Activated naive CD4-positive, alpha-beta T cell treated with anti-CD3 and anti-CD28 coated beads, Interleukin-2, amount 50 U/mL, for 72 hours (primary cell): ENCODE data around the gene PTPRD. TPM values are rescaled to one million over a fixed set of nuclear protein-coding genes. Genes with fewer than 3 reads are reported as not detected.

Experiments
- ATAC-seq, 2 donors: fragments of 150-1000 bp; cut with Tn5 transposase; 2 replicates each; pipeline ENCODE4 v1.10.0; 2021; ENCODE audit warnings: mild to moderate bottlenecking in 2 of 2, moderate library complexity in 2 of 2
- DNase-seq, 2 donors: peaks; one replicate each; pipeline ENCODE4 v3.0.0; 2021 to 2022; ENCODE audit warnings: low spot score in 2 of 2
- H3K27ac Mint-ChIP-seq, 2 donors: one replicate each; pipeline ENCODE4 v1.8.0; 2022; ENCODE audit warnings: mild to moderate bottlenecking in 2 of 2, mixed read lengths in 2 of 2
- H3K36me3 Mint-ChIP-seq, 2 donors: one replicate each; pipeline ENCODE4 v1.8.0; 2022; ENCODE audit warnings: mixed read lengths in 2 of 2
- H3K9me3 Mint-ChIP-seq, 2 donors: one replicate each; pipeline ENCODE4 v1.8.0; 2022; ENCODE audit warnings: mixed read lengths in 2 of 2
- total RNA-seq, 2 donors: library from RNA; stranded (reverse); gene quantifications; one replicate each; pipeline ENCODE4 v1.2.3, GENCODE V29; 2022

Gene PTPRD
- total RNA-seq, 2 donors from 2014 or later, result not detected

GRCh38 chr9:10071579-10071978, 541.2 kb downstream of the PTPRD start:
- peaks cover 0 to 9% of the 10 kb centered on the region in 2 donors for H3K9me3 Mint-ChIP-seq
- DNase-seq, result no peak
- H3K27ac Mint-ChIP-seq, result no peak overlapping the region
- no peaks in the 10 kb centered on the region for H3K36me3 Mint-ChIP-seq
- no peak for ATAC-seq

GRCh38 chr9:10062629-10063395, 550.0 kb downstream of the PTPRD start:
- Mint-ChIP-seq H3K36me3 (no peaks in the 10 kb centered on the region), H3K9me3 (no peaks in the 10 kb centered on the region), H3K27ac (no peak overlapping the region)
- no peak for ATAC-seq
- DNase-seq, result no peak

- DNase-seq, result no peak
- no peak for ATAC-seq
- Mint-ChIP-seq H3K27ac (no peak overlapping the region), H3K36me3 (no peaks in the 10 kb centered on the region), H3K9me3 (no peaks in the 10 kb centered on the region)
Measured at GRCh38 chr9:10059044-10059443, 553.8 kb downstream of the PTPRD start.

GRCh38 chr9:10055886-10056395, 556.9 kb downstream of the PTPRD start:
- Mint-ChIP-seq H3K9me3 (peaks cover 0 to 5% of the 10 kb centered on the region in 2 donors), H3K27ac (no peak overlapping the region), H3K36me3 (no peaks in the 10 kb centered on the region)
- DNase-seq, result no peak
- no peak for ATAC-seq

- ATAC-seq (no peak), DNase-seq (no peak)
- Mint-ChIP-seq H3K36me3 (no peaks in the 10 kb centered on the region), H3K27ac (no peak overlapping the region), H3K9me3 (peaks cover 0 to 9% of the 10 kb centered on the region in 2 donors)
Measured at GRCh38 chr9:10054456-10054855, 558.3 kb downstream of the PTPRD start.

GRCh38 chr9:10052916-10053315, 559.9 kb downstream of the PTPRD start:
- Mint-ChIP-seq H3K36me3 (no peaks in the 10 kb centered on the region), H3K27ac (no peak overlapping the region), H3K9me3 (peaks cover 0 to 9% of the 10 kb centered on the region in 2 donors)
- ATAC-seq, result no peak
- DNase-seq, result no peak

GRCh38 chr9:10052181-10052580, 560.6 kb downstream of the PTPRD start:
- Mint-ChIP-seq H3K27ac (no peak overlapping the region), H3K36me3 (no peaks in the 10 kb centered on the region), H3K9me3 (peaks cover 0 to 9% of the 10 kb centered on the region in 2 donors)
- ATAC-seq, result no peak
- DNase-seq, result no peak

- peaks cover 0 to 9% of the 10 kb centered on the region in 2 donors for H3K9me3 Mint-ChIP-seq
- ATAC-seq (no peak), DNase-seq (no peak)
- no peak overlapping the region for H3K27ac Mint-ChIP-seq
- no peaks in the 10 kb centered on the region for H3K36me3 Mint-ChIP-seq
Measured at GRCh38 chr9:10050016-10050415, 562.8 kb downstream of the PTPRD start.

GRCh38 chr9:10048994-10049393, 563.8 kb downstream of the PTPRD start:
- DNase-seq, result no peak
- Mint-ChIP-seq H3K9me3 (peaks cover 0 to 9% of the 10 kb centered on the region in 2 donors), H3K36me3 (no peaks in the 10 kb centered on the region), H3K27ac (no peak overlapping the region)
- no peak for ATAC-seq

GRCh38 chr9:10045598-10045997, 567.2 kb downstream of the PTPRD start:
- no peak for DNase-seq
- H3K36me3 Mint-ChIP-seq, result no peaks in the 10 kb centered on the region
- H3K9me3 Mint-ChIP-seq, result peaks cover 0 to 4% of the 10 kb centered on the region in 2 donors
- ATAC-seq, result no peak
- no peak overlapping the region for H3K27ac Mint-ChIP-seq

GRCh38 chr9:10041726-10042229, 571.0 kb downstream of the PTPRD start:
- no peaks in the 10 kb centered on the region for H3K36me3 Mint-ChIP-seq
- H3K27ac Mint-ChIP-seq, result no peak overlapping the region
- peaks cover 4% of the 10 kb centered on the region in 2 donors for H3K9me3 Mint-ChIP-seq
- ATAC-seq (no peak), DNase-seq (no peak)

GRCh38 chr9:10036095-10036494, 576.7 kb downstream of the PTPRD start:
- Mint-ChIP-seq H3K27ac (no peak overlapping the region), H3K9me3 (peaks cover 4 to 8% of the 10 kb centered on the region in 2 donors), H3K36me3 (no peaks in the 10 kb centered on the region)
- ATAC-seq, result no peak
- no peak for DNase-seq

- Mint-ChIP-seq H3K36me3 (no peaks in the 10 kb centered on the region), H3K27ac (no peak overlapping the region), H3K9me3 (peaks cover 15 to 26% of the 10 kb centered on the region in 2 donors)
- ATAC-seq (no peak), DNase-seq (no peak)
Measured at GRCh38 chr9:10032166-10032565, 580.6 kb downstream of the PTPRD start.

GRCh38 chr9:10026443-10026984, 586.3 kb downstream of the PTPRD start:
- ATAC-seq (no peak), DNase-seq (no peak)
- Mint-ChIP-seq H3K36me3 (no peaks in the 10 kb centered on the region), H3K27ac (no peak overlapping the region), H3K9me3 (peaks cover 15 to 21% of the 10 kb centered on the region in 2 donors)

GRCh38 chr9:10015755-10016154, 597.0 kb downstream of the PTPRD start:
- no peaks in the 10 kb centered on the region for H3K36me3 Mint-ChIP-seq

GRCh38 chr9:10014889-10015288, 597.9 kb downstream of the PTPRD start:
- Mint-ChIP-seq H3K9me3 (peaks cover 0 to 5% of the 10 kb centered on the region in 2 donors), H3K27ac (no peak overlapping the region), H3K36me3 (no peaks in the 10 kb centered on the region)
- DNase-seq (no peak), ATAC-seq (no peak)

More at GRCh38 chr9:10015755-10016154, 597.0 kb downstream of the PTPRD start:
- peaks cover 0 to 5% of the 10 kb centered on the region in 2 donors for H3K9me3 Mint-ChIP-seq
- no peak for ATAC-seq
- no peak for DNase-seq
- no peak overlapping the region for H3K27ac Mint-ChIP-seq

GRCh38 chr9:10009401-10009800, 603.4 kb downstream of the PTPRD start:
- ATAC-seq, result no peak
- H3K36me3 Mint-ChIP-seq, result no peaks in the 10 kb centered on the region

More at GRCh38 chr9:10009401-10009800, 603.4 kb downstream of the PTPRD start:
- DNase-seq, result no peak
- Mint-ChIP-seq H3K9me3 (no peaks in the 10 kb centered on the region), H3K27ac (no peak overlapping the region)
